GM12864 (cell line): Measurements from ENCODE around the gene IQCK.

Source experiments
- DNase-seq: peaks from one replicate; pipeline ENCODE4 v3.0.0-alpha.2; 2011; ENCODE audit warnings: low read depth
- H3K4me3 ChIP-seq: 2 replicates; pipeline ENCODE4 v1.5.1; 2011; ENCODE audit warnings: mild to moderate bottlenecking, low read depth, low read length, control low read depth
- TF ChIP-seq, protein P1 (sequence below): IDR thresholded peaks from 2 replicates; pipeline ENCODE4 v1.5.1; 2011; ENCODE audit warnings: low read depth, mild to moderate bottlenecking, moderate library complexity, low read length, control low read depth, inconsistent platforms; ENCODE audit errors: missing control alignments

Gene IQCK

DNA sequence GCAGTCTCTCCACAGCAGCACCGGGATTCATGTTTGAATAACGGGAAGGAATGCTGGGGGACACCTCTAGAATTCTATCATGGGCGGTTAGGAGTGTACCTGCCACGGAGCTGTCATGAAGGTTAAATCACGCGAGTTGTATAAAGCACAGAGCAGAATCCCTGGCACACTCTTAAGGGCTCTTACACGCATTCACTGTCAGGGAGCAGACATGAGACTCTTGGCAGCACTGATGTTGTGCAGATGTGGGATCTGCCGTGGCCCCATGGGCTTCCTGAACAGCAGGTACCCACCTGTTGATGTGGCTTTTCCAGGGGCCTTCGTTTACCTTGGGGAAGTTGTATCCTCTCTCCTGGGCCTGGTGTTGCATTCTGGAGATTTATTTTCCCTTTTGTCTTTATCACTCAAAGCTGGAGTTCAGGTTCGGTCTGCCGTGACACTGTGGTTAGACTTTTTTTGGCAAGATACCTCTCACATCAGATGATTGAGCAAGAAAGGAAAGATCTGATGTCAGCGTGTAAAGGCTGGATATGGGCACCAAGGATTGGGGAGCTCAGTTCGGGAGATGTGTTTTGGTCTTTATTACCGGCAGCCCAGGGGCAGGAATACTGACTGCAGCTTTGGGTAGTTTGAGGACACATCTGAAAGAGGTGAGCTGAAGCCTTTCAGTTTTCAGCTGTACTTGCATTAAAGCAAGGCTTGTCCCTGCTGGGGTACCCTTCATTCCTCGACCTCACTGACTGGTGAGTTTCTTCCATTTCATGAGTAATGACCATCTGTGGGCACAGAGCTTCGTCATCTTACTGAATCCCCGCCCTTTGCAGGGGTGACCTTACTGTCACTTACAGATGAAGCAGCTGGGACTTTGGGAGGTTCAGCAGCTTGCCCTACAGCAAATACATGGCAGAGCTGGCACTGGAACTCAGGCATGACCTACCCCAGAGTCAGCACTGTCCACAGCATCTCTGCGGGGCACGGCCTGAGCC is 19.3 kb upstream of the IQCK start:
- H3K4me3 ChIP-seq, result no peak overlapping the region
- TF ChIP-seq, protein P1, sequence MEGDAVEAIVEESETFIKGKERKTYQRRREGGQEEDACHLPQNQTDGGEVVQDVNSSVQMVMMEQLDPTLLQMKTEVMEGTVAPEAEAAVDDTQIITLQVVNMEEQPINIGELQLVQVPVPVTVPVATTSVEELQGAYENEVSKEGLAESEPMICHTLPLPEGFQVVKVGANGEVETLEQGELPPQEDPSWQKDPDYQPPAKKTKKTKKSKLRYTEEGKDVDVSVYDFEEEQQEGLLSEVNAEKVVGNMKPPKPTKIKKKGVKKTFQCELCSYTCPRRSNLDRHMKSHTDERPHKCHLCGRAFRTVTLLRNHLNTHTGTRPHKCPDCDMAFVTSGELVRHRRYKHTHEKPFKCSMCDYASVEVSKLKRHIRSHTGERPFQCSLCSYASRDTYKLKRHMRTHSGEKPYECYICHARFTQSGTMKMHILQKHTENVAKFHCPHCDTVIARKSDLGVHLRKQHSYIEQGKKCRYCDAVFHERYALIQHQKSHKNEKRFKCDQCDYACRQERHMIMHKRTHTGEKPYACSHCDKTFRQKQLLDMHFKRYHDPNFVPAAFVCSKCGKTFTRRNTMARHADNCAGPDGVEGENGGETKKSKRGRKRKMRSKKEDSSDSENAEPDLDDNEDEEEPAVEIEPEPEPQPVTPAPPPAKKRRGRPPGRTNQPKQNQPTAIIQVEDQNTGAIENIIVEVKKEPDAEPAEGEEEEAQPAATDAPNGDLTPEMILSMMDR, result no peak
- DNase-seq, result no peak

DNA sequence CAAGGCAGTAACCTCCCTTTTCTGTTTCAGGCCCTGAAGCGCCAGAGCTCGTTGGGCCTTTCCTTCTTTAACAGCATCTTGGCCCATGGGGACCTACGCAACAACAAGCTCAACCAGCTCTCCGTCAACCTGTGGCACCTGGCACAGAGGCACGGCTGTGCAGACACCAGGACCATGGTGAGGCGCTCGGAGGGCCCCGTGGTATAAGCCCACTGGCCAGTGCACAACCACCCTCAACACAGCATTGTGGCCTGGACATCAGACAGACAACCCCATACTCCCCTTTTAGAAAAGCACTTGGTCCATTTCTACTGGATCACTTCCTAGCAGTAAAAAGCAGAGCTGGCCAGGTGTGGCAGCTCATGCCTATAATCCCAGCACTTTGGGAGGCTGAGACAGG is 18.6 kb upstream of the IQCK start:
- no peak for DNase-seq
- H3K4me3 ChIP-seq, result no peak overlapping the region
- TF ChIP-seq, protein P1, result no peak

- no peak for DNase-seq
- TF ChIP-seq, protein P1, result no peak
- no peak overlapping the region for H3K4me3 ChIP-seq
Observed at GRCh38 chr16:19700319-19700781, 17.7 kb upstream of the IQCK start.

GRCh38 chr16:19701091-19701490 is 17.0 kb upstream of the IQCK start:
- TF ChIP-seq, protein P1, result no peak
- DNase-seq, result no peak
- H3K4me3 ChIP-seq, result no peak overlapping the region

- H3K4me3 ChIP-seq, result no peak overlapping the region
- DNase-seq, result no peak
- TF ChIP-seq, protein P1, result no peak
Observed at GRCh38 chr16:19703172-19703889, 14.7 kb upstream of the IQCK start.

- no peak for DNase-seq
Observed at GRCh38 chr16:19704321-19705145, 13.5 kb upstream of the IQCK start.

More at GRCh38 chr16:19704321-19705145, 13.5 kb upstream of the IQCK start:
- TF ChIP-seq, protein P1, result no peak
- no peak overlapping the region for H3K4me3 ChIP-seq
